HepG2 (cell line): Measurements from ENCODE around the gene C1orf159. TPM values are rescaled to one million over a fixed set of nuclear protein-coding genes. Genes with fewer than 3 reads are reported as not detected.

ENCODE experiments used
- ATAC-seq: fragments of 200-7000 bp; cut with Tn5 transposase; 3 replicates; pipeline ENCODE4 v1.9.1; 2020; ENCODE audit warnings: mild to moderate bottlenecking, moderate library complexity
- BruUV-seq: library from RNA; stranded (reverse); fragments of 400-500 nt; replicated peaks from 2 replicates; lab custom pipeline; 2021; lab: Mats Ljungman, UMichigan
- CTCF ChIA-PET: fragments of 300-600 bp; formaldehyde crosslinking; extraction: SDS; loops from one replicate; lab custom pipeline; 2021; ENCODE audit warnings: low total read pairs, inconsistent platforms, low intra/inter-chr PET ratio; lab: Yijun Ruan, JAX
- POLR2A ChIA-PET: fragments of 350-600 bp; sonication (Branson Sonifier 250); formaldehyde crosslinking; loops from one replicate; lab custom pipeline; 2020; ENCODE audit warnings: antibody characterized with exemption, inconsistent platforms; lab: Yijun Ruan, JAX
- DNase-seq: peaks from one replicate; pipeline ENCODE4 v3.0.0-alpha.2; 2015; ENCODE audit warnings: low spot score
- FAIRE-seq: peaks from 3 replicates; lab custom pipeline; 2011; peaks lifted over from hg19 to GRCh38; lab: Jason Lieb, UNC
- H2AFZ ChIP-seq: one replicate; pipeline ENCODE4 v1.6.1; 2011; ENCODE audit warnings: low read length, inconsistent platforms
- H3K27ac ChIP-seq: fragments of 300-600 bp; 3 replicates; pipeline ENCODE4 v1.8.0; 2011; ENCODE audit warnings: mixed run types, mild to moderate bottlenecking, mixed read lengths, low read length, inconsistent platforms; ENCODE audit not compliant: insufficient read depth; ENCODE audit errors: extremely low read length
- H3K27me3 ChIP-seq, 2 experiments: fragments of 200-600 bp in 1 of 2; 2 replicates in 1 of 2; 3 replicates in 1 of 2; pipeline versions ENCODE4 v1.6.0 to v1.8.0; 2011; ENCODE audit warnings: low read length in 2 of 2, mild to moderate bottlenecking in 2 of 2, moderate library complexity in 2 of 2, inconsistent platforms in 1 of 2; ENCODE audit not compliant: insufficient read depth in 2 of 2, control insufficient read depth in 1 of 2
- H3K36me3 ChIP-seq, 2 experiments: fragments of 200-600 bp in 1 of 2; replicated peaks in 1 of 2; 2 replicates in 1 of 2; 3 replicates in 1 of 2; pipeline versions ENCODE4 v1.5.1 to v1.8.0; 2011; ENCODE audit warnings: low read length in 2 of 2, inconsistent platforms in 1 of 2; ENCODE audit not compliant: insufficient read depth in 2 of 2, control insufficient read depth in 1 of 2
- H3K4me1 ChIP-seq: 2 replicates; pipeline ENCODE4 v1.5.1; 2012; ENCODE audit warnings: low read length, inconsistent platforms; ENCODE audit not compliant: insufficient read depth
- H3K4me2 ChIP-seq: 2 replicates; pipeline ENCODE4 v1.6.0; 2011; ENCODE audit warnings: low read depth, low read length, inconsistent platforms
- H3K4me3 ChIP-seq, 3 experiments: fragments of 200-600 bp in 1 of 3; sonication (generic), shearing (Covaris generic) in 1 of 3; replicated peaks in 1 of 3; 2 replicates each; pipeline ENCODE4 v1.5.1; 2011 to 2016; ENCODE audit warnings: low read length in 3 of 3, inconsistent platforms in 2 of 3, low read depth in 2 of 3, mild to moderate bottlenecking in 2 of 3, control low read depth in 1 of 3, mixed read lengths in 1 of 3; ENCODE audit not compliant: insufficient read depth in 1 of 3
- H3K79me2 ChIP-seq: one replicate; pipeline ENCODE4 v1.6.1; 2011; ENCODE audit warnings: low read length, inconsistent platforms; ENCODE audit not compliant: insufficient read depth
- H3K9ac ChIP-seq: 2 replicates; pipeline ENCODE4 v1.6.0; 2011; ENCODE audit warnings: mild to moderate bottlenecking, low read depth, low read length, inconsistent platforms; ENCODE audit not compliant: insufficient read depth
- H3K9me3 ChIP-seq: 2 replicates; pipeline ENCODE4 v1.5.1; 2012; ENCODE audit warnings: mild to moderate bottlenecking, low read length
- H4K20me1 ChIP-seq: 2 replicates; pipeline ENCODE4 v1.6.0; 2011; ENCODE audit warnings: inconsistent platforms, mild to moderate bottlenecking, low read length, moderate library complexity; ENCODE audit not compliant: insufficient read depth
- ARID4A ChIP-seq: sonication (generic); formaldehyde crosslinking; IDR thresholded peaks from 2 replicates; pipeline ENCODE4 v1.5.0; 2020; ENCODE audit warnings: mild to moderate bottlenecking, missing genetic modification reagents, borderline replicate concordance
- CEBPZ ChIP-seq: IDR thresholded peaks from 2 replicates; pipeline ENCODE4 v1.6.1; 2012; ENCODE audit warnings: low read length, improper control_type of control experiment
- HNF1A ChIP-seq, 2 experiments: sonication (generic) in 1 of 2; formaldehyde crosslinking in 1 of 2; IDR thresholded peaks; 2 replicates each; pipeline versions ENCODE4 v1.4.0 to v1.6.1; 2016 to 2020; ENCODE audit warnings: borderline replicate concordance in 1 of 2, low read depth in 1 of 2, mild to moderate bottlenecking in 1 of 2, missing genetic modification reagents in 1 of 2
- KLF6 ChIP-seq: IDR thresholded peaks from 2 replicates; pipeline ENCODE4 v1.8.0; 2016; ENCODE audit warnings: missing biosample characterization, missing genetic modification reagents
- MZF1 ChIP-seq: sonication (generic); formaldehyde crosslinking; IDR thresholded peaks from 2 replicates; pipeline ENCODE4 v1.8.1; 2023; ENCODE audit warnings: mild to moderate bottlenecking, missing genetic modification reagents, borderline replicate concordance
- TFDP2 ChIP-seq: sonication (generic); formaldehyde crosslinking; IDR thresholded peaks from 2 replicates; pipeline ENCODE4 v1.4.0; 2020; ENCODE audit warnings: missing genetic modification reagents
- ZFY ChIP-seq: sonication (generic); formaldehyde crosslinking; IDR thresholded peaks from 2 replicates; pipeline ENCODE4 v1.4.0; 2020; ENCODE audit warnings: missing genetic modification reagents
- ZZZ3 ChIP-seq: sonication (generic); formaldehyde crosslinking; IDR thresholded peaks from 2 replicates; pipeline ENCODE4 v1.4.0; 2020; ENCODE audit warnings: missing genetic modification reagents, mild to moderate bottlenecking, borderline replicate concordance
- WGBS: methylation state at CpG from one replicate; pipeline ENCODE4 v1.1.6; 2017; ENCODE audit warnings: low lambda C conversion rate; 5-methylcytosine and 5-hydroxymethylcytosine counted together
- in situ Hi-C: cut with HindIII; loops from 2 replicates; pipeline ENCODE4 v1.10.0; 2017; ENCODE audit warnings: low pct_unique_long_range_greater_than_20kb; ENCODE audit not compliant: extremely low pct_ligation_motif_present
- intact Hi-C: fragments of 100-400 bp; cut with micrococcal nuclease; formaldehyde crosslinking; loops from one replicate; pipeline ENCODE4 v1.10.0; 2022; ENCODE audit not compliant: unreplicated experiment
- polyA plus RNA-seq, 8 experiments: library from polyadenylated mRNA; depleted of rRNA in 3 of 8; stranded (reverse) in 7 of 8; unstranded in 1 of 8; fragments of >200 nt; fragmentation: Illumina TruSeq in 4 of 8; extraction: Trizol in 4 of 8; gene quantifications; 2 replicates each; pipeline versions ENCODE4 v1.2.1 to v1.2.3, GENCODE V29; 2011 to 2016; ENCODE audit warnings: low read depth in 4 of 8, missing spikeins in 1 of 8, mixed read lengths in 1 of 8; ENCODE audit not compliant: insufficient read depth in 1 of 8
- total RNA-seq, 5 experiments: library from RNA; depleted of rRNA; stranded (reverse); fragments of >200 nt; fragmentation: Illumina TruSeq; extraction: Trizol; gene quantifications; 2 replicates each; pipeline ENCODE4 v1.2.3, GENCODE V29; 2016; ENCODE audit warnings: low read depth in 1 of 5

C1orf159 gene
- total and polyA plus RNA-seq, 2 of the 13 experiments (the other 11 are each of a cell fraction or from before 2014, with no cell fraction given), result 3.8 to 6.7 TPM

- Histone ChIP-seq H3K9me3 (no peaks in the 10 kb centered on the region), H3K4me3 (no peak overlapping the region), H3K4me2 (no peak overlapping the region), H3K27me3 (no peaks in the 10 kb centered on the region; a peak in 1 of 5 replicates), H4K20me1 (no peaks in the 10 kb centered on the region), H3K27ac (no peak overlapping the region), H2AFZ (no peak overlapping the region), H3K79me2 (no peaks in the 10 kb centered on the region), H3K36me3 (no peaks in the 10 kb centered on the region), H3K9ac (no peak overlapping the region), H3K4me1 (peaks cover 10% of the 10 kb centered on the region)
- ChIA-PET POLR2A (no interaction called here), CTCF (no interaction called here)
- FAIRE-seq, result no peak
- intact Hi-C loops (no loop called here), in situ Hi-C loops (no loop called here)
- ATAC-seq, result no peak
- DNase-seq, result no peak
- TF ChIP-seq HNF1A (IDR thresholded peaks at IDR 0.05; ENCODE audit: low read depth) (no peak), HNF1A (CRISPR knock-in tag; IDR thresholded peaks at IDR 0.05; ENCODE audit: borderline replicate concordance) (no peak), MZF1 (CRISPR knock-in tag) (no peak), KLF6 (CRISPR knock-in tag) (no peak), ZZZ3 (CRISPR knock-in tag) (no peak), ARID4A (no peak), CEBPZ (no peak), ZFY (CRISPR knock-in tag) (no peak), TFDP2 (no peak)
- 97% methylated on average over 7 of the region's 7 CpGs for WGBS
- no TSS peak for BruUV-seq
Measured at GRCh38 chr1:1101503-1101902, 14.4 kb downstream of the C1orf159 start.
